Activated naive CD8-positive, alpha-beta T cell (primary cell): ENCODE measurements around the gene SLC7A7.
"Not testable (repeated sequence)": the region's sequence is repeated elsewhere in the genome, so short reads cannot be mapped to it uniquely, and the experiment has no call there.

ENCODE experiments used
- H3K27ac Mint-ChIP-seq: one replicate; pipeline ENCODE4 v1.8.0; 2021; ENCODE audit warnings: mixed read lengths
- H3K27me3 Mint-ChIP-seq: one replicate; pipeline ENCODE4 v1.8.0; 2021; ENCODE audit warnings: mixed read lengths
- H3K36me3 Mint-ChIP-seq: one replicate; pipeline ENCODE4 v1.8.0; 2021; ENCODE audit warnings: mixed read lengths
- H3K4me1 Mint-ChIP-seq: one replicate; pipeline ENCODE4 v1.8.0; 2021; ENCODE audit warnings: low read depth, mixed read lengths
- H3K4me3 Mint-ChIP-seq: one replicate; pipeline ENCODE4 v1.8.0; 2021; ENCODE audit warnings: mild to moderate bottlenecking, mixed read lengths
- H3K9me3 Mint-ChIP-seq: one replicate; pipeline ENCODE4 v1.8.0; 2021; ENCODE audit warnings: low read depth, mixed read lengths

SLC7A7 gene

DNA sequence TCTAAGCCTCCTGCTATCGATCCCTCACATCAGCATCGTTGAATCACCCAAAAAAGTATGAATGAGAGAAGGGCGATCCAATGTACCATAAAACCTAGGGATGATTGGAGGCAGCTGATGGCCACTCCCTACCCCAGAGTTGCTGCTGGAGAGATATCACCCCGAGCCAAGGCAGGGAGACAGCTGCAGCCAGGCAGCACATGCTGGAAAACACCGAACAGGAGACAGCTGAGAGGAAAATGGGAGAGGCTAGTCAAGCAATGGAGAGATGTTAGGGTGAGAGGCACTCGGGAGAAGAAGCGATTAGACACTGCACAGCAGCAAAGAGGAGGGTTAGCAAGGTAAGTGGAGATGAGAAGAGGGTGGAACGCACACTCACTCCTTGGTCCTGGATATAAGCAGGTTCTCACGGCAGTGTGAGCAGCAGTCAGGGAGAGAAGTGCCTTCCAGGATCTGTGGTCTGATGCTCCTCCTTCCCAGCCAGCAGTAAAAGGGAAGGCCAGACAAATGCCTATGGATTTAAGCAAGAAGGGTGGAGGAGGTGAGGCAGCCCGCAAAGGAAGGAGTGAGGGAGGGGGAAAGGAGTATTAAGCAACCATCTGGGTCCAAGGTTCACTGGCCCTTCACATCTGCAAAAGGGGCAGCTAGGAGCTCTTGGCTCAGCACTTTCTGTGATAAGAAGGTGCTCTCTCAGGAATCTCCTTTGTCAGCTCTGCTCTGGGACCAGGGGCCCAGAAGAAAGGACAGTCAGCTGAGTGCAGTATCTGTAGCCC is at the start of gene SLC7A7:
SLC7A7 (minus strand) TSS at position 495 of the 773 bp plus-strand sequence. CDS start 2,037 bp downstream, outside the sequence.
- Mint-ChIP-seq H3K4me1 (peaks cover 11% of the 10 kb centered on the region), H3K27me3 (no peaks in the 10 kb centered on the region), H3K27ac (no peak within 1 kb of the TSS), H3K4me3 (no peak within 1 kb of the TSS), H3K9me3 (no peaks in the 10 kb centered on the region), H3K36me3 (no peaks in the 10 kb centered on the region)

DNA sequence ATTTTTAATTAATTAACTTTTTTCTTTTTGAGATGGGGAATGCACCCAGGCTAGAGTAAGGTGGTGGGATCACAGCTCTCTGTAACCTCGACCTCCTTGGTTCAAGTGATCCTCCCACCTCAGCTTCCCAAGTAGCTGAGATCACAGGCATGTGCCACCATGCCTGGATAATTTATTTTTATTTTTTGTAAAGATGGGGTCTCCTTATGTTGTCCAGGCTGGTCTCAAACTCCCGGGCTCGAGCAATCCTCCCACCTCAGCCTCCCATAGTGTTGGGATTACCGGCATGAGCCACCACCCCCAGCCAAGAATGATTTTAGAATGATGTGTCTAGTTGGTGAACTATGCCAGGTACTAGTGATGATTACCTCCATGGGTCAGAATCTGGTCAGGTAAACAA is 49.7 kb upstream of the SLC7A7 start:
- Mint-ChIP-seq H3K4me3 (no peak overlapping the region), H3K27ac (no peak overlapping the region)

DNA sequence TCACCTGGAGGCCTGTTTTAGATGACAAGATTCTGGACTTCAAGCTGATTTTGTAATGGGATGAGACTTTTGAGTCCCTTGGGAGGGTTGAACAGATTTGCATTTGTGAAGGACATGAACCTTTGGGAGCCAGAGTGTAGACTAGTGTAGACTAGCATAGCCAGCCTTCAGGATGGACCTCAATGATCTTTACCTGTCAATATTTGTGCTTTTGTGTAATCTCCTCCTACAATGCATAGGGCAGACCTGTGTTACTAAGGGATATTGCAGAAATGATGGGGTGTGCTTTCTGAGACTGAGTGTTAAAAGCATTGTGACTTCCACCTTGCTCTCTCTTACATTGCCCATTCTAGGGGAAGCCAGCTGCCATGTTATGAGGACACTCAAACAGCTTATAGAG is 46.4 kb upstream of the SLC7A7 start:
- Mint-ChIP-seq H3K27me3 (peaks cover 8% of the 10 kb centered on the region), H3K9me3 (no peaks in the 10 kb centered on the region), H3K36me3 (peaks cover 4% of the 10 kb centered on the region), H3K4me3 (no peak overlapping the region), H3K27ac (no peak overlapping the region), H3K4me1 (peaks cover 22% of the 10 kb centered on the region)

More for the DNA sequence above, 49.7 kb upstream of the SLC7A7 start:
- peaks cover 8% of the 10 kb centered on the region for H3K4me1 Mint-ChIP-seq
- H3K36me3 Mint-ChIP-seq, result peaks cover 4% of the 10 kb centered on the region
- H3K27me3 Mint-ChIP-seq, result peaks cover 8% of the 10 kb centered on the region
- no peaks in the 10 kb centered on the region for H3K9me3 Mint-ChIP-seq

DNA sequence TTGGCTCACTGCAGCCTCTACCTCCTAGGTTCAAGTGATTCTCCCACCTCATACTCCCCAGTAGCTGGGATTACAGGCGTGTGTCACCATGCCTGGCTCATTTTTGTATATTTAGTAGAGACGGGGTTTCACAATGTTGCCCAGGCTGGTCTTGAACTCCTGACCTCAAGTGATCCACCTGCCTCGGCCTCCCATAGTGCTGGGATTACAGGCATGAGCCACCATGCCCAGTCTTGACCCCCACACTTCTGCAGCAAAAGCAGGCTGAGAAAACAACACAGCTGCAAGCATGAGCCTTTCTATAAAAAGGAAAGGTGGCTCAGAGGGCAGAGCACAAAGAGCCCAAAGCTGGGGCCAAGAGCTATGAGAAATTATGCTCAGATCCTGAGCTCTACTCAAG is 45.1 kb upstream of the SLC7A7 start:
- not testable (repeated sequence) for H3K27ac Mint-ChIP-seq, H3K4me3 Mint-ChIP-seq, H3K36me3 Mint-ChIP-seq, H3K9me3 Mint-ChIP-seq
- Mint-ChIP-seq H3K27me3 (peaks cover 12% of the 10 kb centered on the region), H3K4me1 (peaks cover 24% of the 10 kb centered on the region)

DNA sequence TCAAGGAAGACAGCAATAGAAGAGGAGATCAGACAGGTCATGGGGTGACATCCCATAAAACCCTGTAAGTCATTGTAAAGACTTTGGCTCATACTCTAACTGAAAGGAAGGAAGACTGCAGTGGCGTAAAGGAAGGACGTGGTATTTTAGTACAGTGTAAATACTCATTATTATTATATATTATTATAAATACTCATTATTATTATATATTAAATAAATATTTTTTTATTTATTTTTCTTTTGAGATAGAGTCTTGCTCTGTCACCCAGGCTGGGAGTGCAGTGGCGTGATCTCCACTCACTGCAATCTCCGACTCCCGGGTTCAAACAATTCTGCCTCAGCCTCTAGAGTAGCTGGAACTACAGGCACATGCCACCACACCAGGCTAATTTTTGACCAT is 41.2 kb upstream of the SLC7A7 start:
- no peak overlapping the region for H3K27ac Mint-ChIP-seq

DNA sequence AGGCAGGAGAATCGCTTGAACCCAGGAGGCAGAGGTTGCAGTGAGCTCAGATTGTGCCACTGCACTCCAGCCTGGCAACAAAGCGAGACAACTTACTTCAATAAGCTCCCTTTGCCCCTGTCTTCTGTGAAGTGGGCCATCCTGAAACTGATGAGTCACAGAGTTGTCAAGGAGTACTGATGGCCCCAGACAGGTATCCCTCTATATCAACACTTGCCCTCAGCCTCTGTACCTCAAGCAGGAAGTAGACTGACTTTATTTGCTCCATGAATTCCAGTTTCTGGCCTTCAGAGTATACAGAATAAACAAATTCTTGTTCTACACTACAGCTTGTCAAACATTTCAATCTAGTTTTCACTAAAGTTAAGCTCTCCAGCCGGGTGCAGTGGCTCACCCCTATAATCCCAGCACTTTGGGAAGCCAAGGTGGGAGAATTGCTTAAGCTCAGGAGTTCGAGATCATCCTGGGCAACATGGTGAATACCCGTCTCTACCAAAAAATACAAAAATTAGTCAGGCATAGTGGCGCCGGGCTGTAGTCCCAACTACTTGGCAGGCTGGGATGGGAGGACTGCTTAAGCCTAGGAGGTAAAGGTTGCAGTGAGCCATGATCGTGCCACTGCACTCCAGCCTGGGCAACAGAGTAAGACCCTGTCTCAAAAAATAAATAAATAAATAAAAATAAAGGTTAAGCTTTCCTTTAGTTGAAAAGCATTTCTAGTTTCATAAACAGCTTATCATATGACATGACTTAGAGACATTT is 39.9 kb upstream of the SLC7A7 start:
- H3K27me3 Mint-ChIP-seq, result peaks cover 4% of the 10 kb centered on the region
- H3K36me3 Mint-ChIP-seq, result peaks cover 3% of the 10 kb centered on the region
- H3K4me1 Mint-ChIP-seq, result peaks cover 25% of the 10 kb centered on the region
- no peak overlapping the region for H3K27ac Mint-ChIP-seq
- peak overlapping the region; percentile 20 for H3K4me3 Mint-ChIP-seq
- no peaks in the 10 kb centered on the region for H3K9me3 Mint-ChIP-seq

More for the DNA sequence above, 41.2 kb upstream of the SLC7A7 start:
- Mint-ChIP-seq H3K4me3 (no peak overlapping the region), H3K4me1 (peaks cover 25% of the 10 kb centered on the region), H3K36me3 (peaks cover 5% of the 10 kb centered on the region), H3K9me3 (no peaks in the 10 kb centered on the region), H3K27me3 (peaks cover 6% of the 10 kb centered on the region)

DNA sequence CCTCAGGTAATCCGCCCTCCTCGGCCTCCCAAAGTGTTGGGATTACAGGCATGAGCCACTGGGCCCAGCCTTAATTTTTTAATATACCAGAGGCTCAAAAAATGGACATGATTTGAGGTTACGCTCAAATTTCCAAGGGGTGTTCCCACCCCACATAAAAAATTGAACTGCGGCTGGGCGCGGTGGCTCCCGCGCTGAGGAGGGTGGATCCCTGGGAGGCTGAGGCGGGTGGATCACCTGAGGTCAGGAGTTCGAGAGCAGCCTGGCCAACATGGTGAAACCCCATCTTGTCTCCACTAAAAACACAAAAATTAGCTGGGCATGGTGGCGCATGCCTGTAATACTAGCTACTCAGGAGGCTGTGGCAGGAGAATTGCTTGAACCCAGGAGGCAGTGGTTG is 39.1 kb upstream of the SLC7A7 start:
- not testable (repeated sequence) for H3K36me3 Mint-ChIP-seq, H3K27me3 Mint-ChIP-seq, H3K4me3 Mint-ChIP-seq, H3K9me3 Mint-ChIP-seq, H3K27ac Mint-ChIP-seq
- peaks cover 25% of the 10 kb centered on the region for H3K4me1 Mint-ChIP-seq

DNA sequence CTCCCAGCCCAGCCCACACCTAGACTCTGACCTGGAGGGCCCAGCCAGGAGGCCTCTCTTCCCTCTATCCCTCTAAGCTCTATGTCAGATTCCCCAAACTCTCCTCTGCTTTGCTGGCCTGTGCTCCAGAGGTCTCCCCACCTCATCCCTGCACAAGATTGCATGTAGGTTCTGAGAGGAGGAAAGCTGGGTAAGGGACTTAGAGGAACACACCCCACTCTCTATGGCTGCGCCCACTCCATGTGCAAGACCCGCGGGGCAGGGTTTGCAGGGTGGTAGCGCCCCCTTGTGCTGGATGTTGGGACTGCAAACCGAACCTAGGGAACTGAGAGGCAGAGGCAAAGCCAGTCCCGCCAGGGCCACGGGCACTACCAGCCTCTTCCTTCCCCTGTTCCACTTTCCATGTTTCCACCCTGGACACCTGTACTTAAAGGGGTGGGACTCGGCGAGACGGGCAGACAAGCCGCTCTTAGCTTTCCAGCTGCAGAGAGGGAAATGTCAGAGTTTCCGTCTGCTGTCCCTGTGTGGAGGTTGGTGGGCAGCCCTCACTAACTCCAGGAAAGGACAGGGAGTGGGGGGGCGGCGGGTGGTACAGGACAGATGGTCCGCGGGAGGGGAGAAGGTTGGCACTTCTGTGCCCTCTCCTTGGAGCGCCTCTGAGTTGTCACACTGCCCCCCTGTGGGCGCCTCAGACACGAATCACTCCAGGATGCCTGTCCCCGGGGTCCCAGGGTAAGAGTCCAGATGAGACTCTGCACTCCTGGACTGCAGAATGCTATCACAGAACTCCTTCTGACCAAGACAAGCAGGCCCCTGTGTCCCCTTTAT is 37.9 kb upstream of the SLC7A7 start:
- Mint-ChIP-seq H3K27ac (peak overlapping the region; percentile 61), H3K27me3 (peaks cover 4% of the 10 kb centered on the region), H3K36me3 (peaks cover 3% of the 10 kb centered on the region), H3K4me3 (peak overlapping the region; percentile 82), H3K4me1 (peaks cover 17% of the 10 kb centered on the region), H3K9me3 (no peaks in the 10 kb centered on the region)

DNA sequence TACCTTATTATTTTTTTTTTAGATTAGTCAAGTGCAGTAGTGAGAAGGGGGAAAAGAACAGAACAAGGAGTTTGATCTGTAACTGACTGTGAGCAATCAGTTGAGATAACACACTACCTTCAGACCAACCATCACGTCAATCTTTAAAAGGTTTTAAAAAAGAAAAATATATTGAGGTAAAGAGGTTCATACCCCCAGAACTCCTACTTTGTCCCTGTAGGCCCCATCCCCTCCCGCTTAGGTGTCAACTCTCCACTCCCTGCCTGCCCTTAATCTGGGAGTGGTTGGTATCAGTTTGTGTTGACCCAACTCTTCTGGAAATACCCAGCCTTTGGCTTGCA is 37.3 kb upstream of the SLC7A7 start:
- Mint-ChIP-seq H3K27ac (peak overlapping the region; percentile 61), H3K36me3 (peaks cover 3% of the 10 kb centered on the region), H3K4me3 (no peak overlapping the region)

DNA sequence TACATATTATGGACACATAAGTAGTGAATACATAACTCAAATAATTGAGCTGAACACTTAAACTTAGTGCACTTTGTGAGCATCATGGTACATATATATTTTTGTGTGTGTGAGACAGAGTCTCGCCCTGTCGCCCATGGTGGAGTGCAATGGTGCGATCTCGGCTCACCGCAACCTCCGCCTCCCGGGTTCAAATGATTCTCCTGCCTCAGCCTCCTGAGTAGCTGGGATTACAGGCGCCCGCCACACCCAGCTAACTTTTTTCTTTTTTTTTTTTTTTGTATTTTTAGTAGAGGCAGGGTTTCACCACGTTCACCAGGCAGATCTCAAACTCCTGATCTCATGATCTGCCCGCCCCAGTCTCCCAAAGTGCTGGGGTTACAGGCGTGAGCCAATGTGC is 36.9 kb upstream of the SLC7A7 start:
- not testable (repeated sequence) for H3K9me3 Mint-ChIP-seq, H3K36me3 Mint-ChIP-seq, H3K4me3 Mint-ChIP-seq, H3K27ac Mint-ChIP-seq, H3K27me3 Mint-ChIP-seq
- peaks cover 12% of the 10 kb centered on the region for H3K4me1 Mint-ChIP-seq

More for the DNA sequence above, 37.3 kb upstream of the SLC7A7 start:
- Mint-ChIP-seq H3K9me3 (no peaks in the 10 kb centered on the region), H3K4me1 (peaks cover 14% of the 10 kb centered on the region), H3K27me3 (peaks cover 6% of the 10 kb centered on the region)

DNA sequence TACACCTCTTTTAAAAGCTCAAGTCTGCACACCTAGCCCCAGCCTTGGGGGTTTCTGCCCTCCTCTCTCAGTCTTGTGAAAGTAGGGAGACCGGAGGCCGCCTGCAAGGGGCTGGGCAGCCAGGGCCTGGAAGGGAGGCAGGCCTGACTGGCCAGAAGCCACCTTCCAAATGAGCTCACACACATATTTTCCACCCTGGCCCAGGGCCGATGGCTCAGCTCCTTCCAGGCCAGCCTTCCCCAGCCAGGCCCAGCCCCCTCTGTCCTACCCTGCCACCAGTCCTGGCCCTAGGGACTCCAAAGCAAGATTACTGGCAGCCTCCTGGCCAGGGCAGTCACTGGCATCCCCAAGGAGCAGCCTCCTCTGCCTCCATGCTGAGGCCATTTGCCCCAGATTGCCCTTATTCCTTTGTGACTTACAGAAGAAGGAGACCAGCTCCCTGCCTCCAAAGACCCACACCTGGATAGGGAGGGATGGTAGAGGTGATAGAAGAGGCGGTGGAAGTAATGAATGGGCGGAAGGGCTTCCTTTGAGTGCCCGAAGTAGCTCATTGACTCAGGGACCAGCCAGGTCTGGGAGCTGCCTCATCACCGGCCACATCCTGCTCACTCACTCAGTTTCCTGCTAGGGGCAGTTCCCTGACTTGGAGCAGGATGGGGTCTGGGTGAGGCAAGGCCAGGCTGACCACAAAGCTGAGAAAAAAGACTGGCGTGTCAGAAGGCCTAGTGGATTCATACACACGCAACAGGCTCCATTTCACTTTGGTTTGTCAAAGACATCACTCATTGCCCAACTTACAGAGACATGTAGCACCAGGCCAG is 35.9 kb upstream of the SLC7A7 start:
- Mint-ChIP-seq H3K4me3 (no peak overlapping the region), H3K27me3 (peaks cover 5% of the 10 kb centered on the region), H3K9me3 (no peaks in the 10 kb centered on the region), H3K27ac (no peak overlapping the region), H3K36me3 (peaks cover under 1% of the 10 kb centered on the region), H3K4me1 (peaks cover 9% of the 10 kb centered on the region)

DNA sequence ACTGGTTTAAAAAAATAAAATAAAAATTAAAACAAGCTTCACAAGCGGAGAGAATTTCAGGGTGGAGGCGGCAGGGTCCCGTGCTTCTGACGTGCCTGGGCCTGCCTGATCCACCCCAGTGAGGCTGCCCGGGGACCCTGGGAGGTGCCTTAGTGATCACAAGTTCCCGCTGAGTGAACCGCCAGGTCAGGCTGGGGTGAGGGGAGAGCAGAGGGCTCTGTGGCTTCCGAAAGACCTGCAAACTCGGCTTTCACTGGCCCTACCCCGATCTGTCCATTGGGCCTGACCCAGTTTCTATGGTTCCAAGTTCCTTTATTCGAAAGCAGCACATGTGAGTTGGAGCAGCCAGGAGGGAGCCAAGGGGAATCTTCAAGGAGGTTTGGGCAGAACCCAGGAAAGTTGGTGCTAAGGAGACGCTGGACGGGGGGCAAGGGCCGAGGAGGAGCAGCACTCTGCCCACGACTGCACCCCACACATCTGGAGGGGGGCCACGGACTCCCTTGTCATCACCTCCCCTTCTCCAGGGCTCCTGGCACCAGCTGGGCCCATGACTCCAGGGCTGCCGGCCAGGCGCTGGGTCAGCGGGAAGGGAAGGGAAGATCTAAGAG is 34.1 kb upstream of the SLC7A7 start:
- Mint-ChIP-seq H3K4me1 (peaks cover 3% of the 10 kb centered on the region), H3K27ac (no peak overlapping the region), H3K36me3 (no peaks in the 10 kb centered on the region), H3K9me3 (no peaks in the 10 kb centered on the region), H3K27me3 (peaks cover 3% of the 10 kb centered on the region), H3K4me3 (no peak overlapping the region)

DNA sequence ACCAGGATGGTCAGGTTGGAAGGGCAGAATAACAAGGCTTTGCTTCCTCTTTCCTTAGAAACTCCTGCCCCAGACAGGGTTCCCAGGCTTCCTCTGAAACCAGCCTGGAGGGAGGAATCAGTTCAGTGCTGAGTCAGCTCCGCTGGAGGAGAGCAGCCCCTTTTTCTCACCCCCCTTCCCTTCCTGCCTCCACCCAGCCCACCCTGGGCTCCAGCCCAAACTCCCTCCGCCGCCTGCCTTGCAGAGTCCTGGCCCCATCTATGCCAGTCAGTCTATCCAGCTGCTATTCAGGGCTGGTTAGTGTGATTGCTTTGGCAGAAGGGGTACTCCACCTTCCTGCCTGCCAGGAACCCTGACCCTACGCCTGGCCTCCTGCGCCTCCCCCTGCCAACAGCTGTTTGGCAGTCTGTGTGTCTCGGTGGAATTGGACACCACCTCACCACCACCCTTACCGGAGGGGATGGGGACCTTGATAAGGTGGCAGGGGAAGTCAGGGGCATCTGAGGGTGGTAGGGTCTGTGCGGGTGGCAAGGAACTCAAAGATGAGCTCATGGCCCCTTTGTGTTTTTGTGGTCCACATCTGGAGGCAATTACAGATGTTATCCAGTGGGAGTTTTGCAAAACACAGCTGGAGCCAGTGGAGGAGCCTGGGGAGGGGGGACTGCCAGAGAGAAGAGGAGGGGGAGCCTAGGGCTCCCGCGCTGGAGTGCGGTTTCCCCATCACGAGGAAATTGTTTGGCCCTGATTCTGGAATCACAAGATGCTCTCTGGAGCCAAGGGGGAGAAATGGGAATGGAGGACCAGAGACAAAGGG is 33.3 kb upstream of the SLC7A7 start:
- Mint-ChIP-seq H3K27me3 (peaks cover 3% of the 10 kb centered on the region), H3K36me3 (no peaks in the 10 kb centered on the region), H3K9me3 (no peaks in the 10 kb centered on the region), H3K27ac (no peak overlapping the region), H3K4me1 (peaks cover 3% of the 10 kb centered on the region), H3K4me3 (no peak overlapping the region)
